NT2/D1 (cell line): Measurements from ENCODE around the gene SEC14L1.

ENCODE experiments used
- SUZ12 ChIP-seq: IDR thresholded peaks from 2 replicates; pipeline ENCODE4 v1.6.1; 2011; ENCODE audit not compliant: insufficient read length, insufficient read depth; ENCODE audit errors: extremely low read depth
- YY1 ChIP-seq: IDR thresholded peaks from 2 replicates; pipeline ENCODE4 v1.6.1; 2011; ENCODE audit not compliant: insufficient read length, insufficient read depth
- ZNF274 ChIP-seq: IDR thresholded peaks from 2 replicates; pipeline ENCODE4 v1.6.1; 2011; ENCODE audit warnings: mild to moderate bottlenecking, low read depth, low read length

- TF ChIP-seq YY1 (no peak), SUZ12 (no peak), ZNF274 (no peak)
Measured at GRCh38 chr17:77119668-77120301, 21.0 kb upstream of the SEC14L1 start.
